Measurements from ENCODE around the gene TRMT1L.

- TF ChIP-seq CTCF (conservative IDR thresholded peaks at IDR 0.05 in 1 of 2, IDR thresholded peaks at IDR 0.05 in 1 of 2; ENCODE audit: extremely low read depth in 1 of 2, insufficient read depth in 1 of 2, low read depth in 1 of 2, low read length in 2 of 2) = no peak
- no peak for TF ChIP-seq EZH2 (IDR thresholded peaks at IDR 0.05; ENCODE audit: borderline replicate concordance, low read length)
Measured at GRCh38 chr1:185096531-185096930, 60.2 kb downstream of the TRMT1L start.

Data from mammary epithelial cell (primary cell).